ENCODE measurements around the gene BNC2. TPM values are rescaled to one million over a fixed set of nuclear protein-coding genes. Genes with fewer than 3 reads are reported as not detected.

BNC2 gene
- total and polyA plus RNA-seq, 2 of the 4 experiments (the other 2 are of a cell fraction) = 15.5 to 45.2 TPM

DNA sequence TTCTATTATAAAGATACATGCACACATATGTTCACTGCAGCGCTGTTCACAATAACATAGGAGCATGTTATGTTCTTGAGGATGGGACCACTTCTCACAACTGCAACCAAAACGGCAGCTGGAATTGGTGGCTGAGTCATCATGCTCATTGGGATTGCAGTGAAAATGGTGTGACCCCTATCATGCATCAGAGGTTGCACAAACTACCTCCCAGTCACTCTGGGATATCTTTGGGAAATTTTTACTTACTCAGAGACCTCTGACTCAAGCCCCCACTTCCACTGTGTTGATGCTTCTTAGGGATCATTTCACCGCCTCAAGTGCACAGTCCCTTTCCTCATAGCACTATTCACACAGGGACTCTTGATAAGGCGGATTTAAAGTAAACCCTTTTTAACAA, 474.1 kb downstream of the BNC2 start:
- in situ Hi-C loops (cut with MboI; ENCODE audit: low sequenced_read_pairs) (no loop called here), intact Hi-C loops (cut with micrococcal nuclease) (no loop called here), dilution Hi-C loops (cut with HindIII; ENCODE audit: low sequenced_read_pairs, unreplicated experiment) (no loop called here)
- Histone ChIP-seq H4K20me1 (ENCODE audit: insufficient read depth, low read length) (no peaks in the 10 kb centered on the region), H2BK5ac (ENCODE audit: low read depth, low read length, poor library complexity, severe bottlenecking) (no peak overlapping the region), H2BK15ac (ENCODE audit: low read depth, low read length) (0 out of 3 replicates have a peak overlapping the region, but pooled peaks have one; percentile 2), H3K27me3 (ENCODE audit: control insufficient read depth, insufficient read depth, low read length) (no peaks in the 10 kb centered on the region), H3K9ac (ENCODE audit: low read depth, low read length) (no peak overlapping the region), H3K9me1 (ENCODE audit: insufficient read depth, low read length) (peaks cover 4% of the 10 kb centered on the region), H3K23ac (ENCODE audit: low read depth, low read length) (no peak overlapping the region), H2AFZ (replicated peaks; ENCODE audit: low read length, poor library complexity) (no peak overlapping the region), H4K91ac (ENCODE audit: insufficient read depth, low read depth, low read length) (no peak overlapping the region), H3K56ac (ENCODE audit: extremely low read depth, insufficient read depth, low read length) (no peak overlapping the region), H2BK20ac (ENCODE audit: low read depth, low read length) (no peak overlapping the region), H4K5ac (ENCODE audit: low read depth, low read length) (no peak overlapping the region), H3K18ac (ENCODE audit: low read depth, low read length) (no peak overlapping the region; the same call in 1 of the 2 replicates), H2BK120ac (ENCODE audit: low read depth, low read length) (no peak overlapping the region), H3K4ac (ENCODE audit: low read depth, low read length) (no peak overlapping the region; the same call in 1 of the 2 replicates), H4K8ac (ENCODE audit: low read depth in 2 of 2, low read length in 2 of 2) (no peak overlapping the region), H2AK9ac (replicated peaks; ENCODE audit: low read depth, low read length, poor library complexity) (no peak overlapping the region), H3K36me3 (ENCODE audit: control insufficient read depth, insufficient read depth, low read length) (no peaks in the 10 kb centered on the region), H3K27ac (ENCODE audit: insufficient read depth, low read length) (no peak overlapping the region), H2AK5ac (ENCODE audit: low read depth, low read length) (no peak overlapping the region), H3K9me3 (ENCODE audit: control insufficient read depth, insufficient read depth, low read length) (peaks cover 5% of the 10 kb centered on the region; the same call in 1 of the 2 replicates), H3K4me1 (ENCODE audit: control insufficient read depth, insufficient read depth, low read length) (peaks cover 2% of the 10 kb centered on the region), H3K14ac (replicated peaks; ENCODE audit: low read depth, low read length) (no peak overlapping the region), H3K79me1 (ENCODE audit: low read depth in 1 of 2, low read length in 2 of 2) (no peaks in the 10 kb centered on the region), H3K4me3 (ENCODE audit: insufficient read depth, low read depth, low read length) (no peak overlapping the region), H3K4me2 (ENCODE audit: low read depth, low read length) (no peak overlapping the region)
- peak; percentile 17; the same call in 1 of the 2 replicates for ATAC-seq (ENCODE audit: low read depth)
- ChIA-PET POLR2A (ENCODE audit: unreplicated experiment) (no interaction called here), CTCF (no interaction called here)
- TF ChIP-seq FOS (IDR thresholded peaks at IDR 0.05; ENCODE audit: low read depth, low read length) (peak; percentile 44), CEBPB (IDR thresholded peaks at IDR 0.05; ENCODE audit: low read depth, low read length) (peak; percentile 88), NFE2L2 (IDR thresholded peaks at IDR 0.05; ENCODE audit: low read depth, low read length) (peak; percentile 12; the same call in 1 of the 2 replicates), MAFK (IDR thresholded peaks at IDR 0.05; ENCODE audit: low read depth, low read length) (no peak)
- TF ChIP-seq, protein P1, sequence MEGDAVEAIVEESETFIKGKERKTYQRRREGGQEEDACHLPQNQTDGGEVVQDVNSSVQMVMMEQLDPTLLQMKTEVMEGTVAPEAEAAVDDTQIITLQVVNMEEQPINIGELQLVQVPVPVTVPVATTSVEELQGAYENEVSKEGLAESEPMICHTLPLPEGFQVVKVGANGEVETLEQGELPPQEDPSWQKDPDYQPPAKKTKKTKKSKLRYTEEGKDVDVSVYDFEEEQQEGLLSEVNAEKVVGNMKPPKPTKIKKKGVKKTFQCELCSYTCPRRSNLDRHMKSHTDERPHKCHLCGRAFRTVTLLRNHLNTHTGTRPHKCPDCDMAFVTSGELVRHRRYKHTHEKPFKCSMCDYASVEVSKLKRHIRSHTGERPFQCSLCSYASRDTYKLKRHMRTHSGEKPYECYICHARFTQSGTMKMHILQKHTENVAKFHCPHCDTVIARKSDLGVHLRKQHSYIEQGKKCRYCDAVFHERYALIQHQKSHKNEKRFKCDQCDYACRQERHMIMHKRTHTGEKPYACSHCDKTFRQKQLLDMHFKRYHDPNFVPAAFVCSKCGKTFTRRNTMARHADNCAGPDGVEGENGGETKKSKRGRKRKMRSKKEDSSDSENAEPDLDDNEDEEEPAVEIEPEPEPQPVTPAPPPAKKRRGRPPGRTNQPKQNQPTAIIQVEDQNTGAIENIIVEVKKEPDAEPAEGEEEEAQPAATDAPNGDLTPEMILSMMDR (conservative IDR thresholded peaks at IDR 0.05; ENCODE audit: low read depth, low read length) = no peak
- no CpG with 5 or more reads among the region's 4 CpGs for WGBS, 2 experiments (ENCODE audit: extremely low coverage in 2 of 2, insufficient read length in 1 of 2)
- DNase-seq = peak; percentile 89
- BruUV-seq (replicated peaks) = no TSS peak
